Prostate gland (tissue), 2 donors: ENCODE data around the gene CCDC149.

Experiments used
- POLR2A ChIP-seq: fragments of 450-650 bp; IDR thresholded peaks from one replicate; pipeline ENCODE4 v1.6.1; 2016; ENCODE audit warnings: antibody characterized with exemption, mild to moderate bottlenecking
- POLR2AphosphoS5 ChIP-seq: sonication (generic); formaldehyde crosslinking; IDR thresholded peaks from one replicate; pipeline ENCODE4 v1.6.1; 2017; ENCODE audit warnings: antibody characterized with exemption
- TF ChIP-seq, protein P1 (sequence below), 4 experiments: fragments of 200-600 bp in 2 of 4; fragments of 450-650 bp in 2 of 4; sonication (generic) in 2 of 4; IDR thresholded peaks; 1 replicate in 3 of 4; 2 replicates in 1 of 4; pipeline ENCODE4 v1.5.1; 2016 to 2019; ENCODE audit warnings: antibody characterized with exemption in 4 of 4, mild to moderate bottlenecking in 2 of 4, moderate library complexity in 2 of 4

DNA sequence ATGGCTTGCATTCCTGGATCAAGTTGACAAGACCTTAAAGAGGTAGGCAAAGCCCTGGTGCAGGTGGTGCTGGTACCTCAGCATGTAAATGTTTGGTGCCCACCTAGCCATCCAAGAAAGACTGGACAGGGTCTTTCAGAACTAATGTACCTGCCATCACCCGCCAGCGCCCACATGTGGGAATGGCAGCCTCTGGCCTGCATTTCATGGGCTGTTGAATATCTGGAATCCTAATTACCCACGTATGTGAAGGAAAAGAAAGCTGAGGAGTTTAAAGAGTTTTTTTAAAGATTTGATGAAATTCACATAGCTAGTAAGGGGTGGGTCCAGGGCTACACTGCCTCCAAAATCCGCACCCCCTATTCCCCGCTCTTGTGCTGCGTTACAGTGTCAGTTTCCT, 8.6 kb upstream of the CCDC149 start:
- TF ChIP-seq, protein P1, sequence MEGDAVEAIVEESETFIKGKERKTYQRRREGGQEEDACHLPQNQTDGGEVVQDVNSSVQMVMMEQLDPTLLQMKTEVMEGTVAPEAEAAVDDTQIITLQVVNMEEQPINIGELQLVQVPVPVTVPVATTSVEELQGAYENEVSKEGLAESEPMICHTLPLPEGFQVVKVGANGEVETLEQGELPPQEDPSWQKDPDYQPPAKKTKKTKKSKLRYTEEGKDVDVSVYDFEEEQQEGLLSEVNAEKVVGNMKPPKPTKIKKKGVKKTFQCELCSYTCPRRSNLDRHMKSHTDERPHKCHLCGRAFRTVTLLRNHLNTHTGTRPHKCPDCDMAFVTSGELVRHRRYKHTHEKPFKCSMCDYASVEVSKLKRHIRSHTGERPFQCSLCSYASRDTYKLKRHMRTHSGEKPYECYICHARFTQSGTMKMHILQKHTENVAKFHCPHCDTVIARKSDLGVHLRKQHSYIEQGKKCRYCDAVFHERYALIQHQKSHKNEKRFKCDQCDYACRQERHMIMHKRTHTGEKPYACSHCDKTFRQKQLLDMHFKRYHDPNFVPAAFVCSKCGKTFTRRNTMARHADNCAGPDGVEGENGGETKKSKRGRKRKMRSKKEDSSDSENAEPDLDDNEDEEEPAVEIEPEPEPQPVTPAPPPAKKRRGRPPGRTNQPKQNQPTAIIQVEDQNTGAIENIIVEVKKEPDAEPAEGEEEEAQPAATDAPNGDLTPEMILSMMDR (IDR thresholded peaks at IDR 0.05), result no peak
- TF ChIP-seq POLR2A (no peak), POLR2AphosphoS5 (no peak)
